Lower lobe of right lung (tissue), 2 donors: Measurements from ENCODE around the gene REPS2. TPM values are rescaled to one million over a fixed set of nuclear protein-coding genes. Genes with fewer than 3 reads are reported as not detected.

ENCODE experiments used
- ATAC-seq, 2 donors: fragments of 200-7000 bp; cut with Tn5 transposase; one replicate each; pipeline ENCODE4 v1.9.1; 2020 to 2022; ENCODE audit warnings: mild to moderate bottlenecking in 2 of 2, moderate library complexity in 2 of 2
- DNase-seq: peaks from one replicate; pipeline ENCODE4 v3.0.0-alpha.2; 2020
- H3K27ac ChIP-seq: fragments of 200-600 bp; one replicate; pipeline ENCODE4 v1.8.0; 2022
- H3K27me3 ChIP-seq: fragments of 200-600 bp; one replicate; pipeline ENCODE4 v1.8.0; 2022; ENCODE audit warnings: low read depth
- H3K36me3 ChIP-seq: fragments of 200-600 bp; one replicate; pipeline ENCODE4 v1.8.0; 2022; ENCODE audit warnings: mild to moderate bottlenecking
- H3K4me1 ChIP-seq: fragments of 200-600 bp; one replicate; pipeline ENCODE4 v1.8.0; 2022
- H3K4me3 ChIP-seq: fragments of 200-600 bp; one replicate; pipeline ENCODE4 v1.8.0; 2022; ENCODE audit warnings: mild to moderate bottlenecking
- H3K9me3 ChIP-seq: fragments of 200-600 bp; one replicate; pipeline ENCODE4 v1.8.0; 2022
- CTCF ChIP-seq: fragments of 200-600 bp; IDR thresholded peaks from one replicate; pipeline ENCODE4 v1.8.0; 2022; ENCODE audit warnings: antibody characterized with exemption, mild to moderate bottlenecking
- intact Hi-C: fragments of 100-400 bp; cut with DNase I; formaldehyde crosslinking; loops from one replicate; pipeline ENCODE4 v1.11.0; 2022
- total RNA-seq: library from RNA; stranded (reverse); fragmentation: NEBNext Ultra II Directional; extraction: Animal tissue kit (Norgen Biotek cat#: 25700); gene quantifications from one replicate; pipeline ENCODE4 v1.2.1, GENCODE V29; 2021
- donor health status: DM: no; HTN: yes; CAD: no; lungs with severe emphysema.

The REPS2 gene
- total RNA-seq, 1 donor from 2014 or later = 18.5 TPM

- no peaks in the 10 kb centered on the region for H3K4me1 ChIP-seq
- intact Hi-C loops = no loop called here
- no peaks in the 10 kb centered on the region for H3K27me3 ChIP-seq
- no peaks in the 10 kb centered on the region for H3K9me3 ChIP-seq
- no peaks in the 10 kb centered on the region for H3K36me3 ChIP-seq
- ATAC-seq (no peak), DNase-seq (no peak)
- H3K4me3 ChIP-seq = no peak overlapping the region
- no peak for TF ChIP-seq CTCF
- no peak overlapping the region for H3K27ac ChIP-seq
Observed at GRCh38 chrX:17030092-17030491, 83.6 kb downstream of the REPS2 start.

GRCh38 chrX:17030580-17031270 lies 84.3 kb downstream of the REPS2 start:
- Histone ChIP-seq H3K36me3 (no peaks in the 10 kb centered on the region), H3K27me3 (no peaks in the 10 kb centered on the region), H3K4me1 (no peaks in the 10 kb centered on the region), H3K9me3 (no peaks in the 10 kb centered on the region), H3K27ac (no peak overlapping the region), H3K4me3 (no peak overlapping the region)
- no peak for TF ChIP-seq CTCF
- intact Hi-C loops = no loop called here
- DNase-seq (no peak), ATAC-seq (no peak)

GRCh38 chrX:17031827-17032226 lies 85.4 kb downstream of the REPS2 start:
- H3K27ac ChIP-seq = peak overlapping the region; percentile 53
- no peak for TF ChIP-seq CTCF
- intact Hi-C loops = no loop called here

GRCh38 chrX:17032351-17032750 lies 85.9 kb downstream of the REPS2 start:
- TF ChIP-seq CTCF = no peak
- no peak for DNase-seq
- no peaks in the 10 kb centered on the region for H3K9me3 ChIP-seq
- no peaks in the 10 kb centered on the region for H3K4me1 ChIP-seq
- no peak overlapping the region for H3K4me3 ChIP-seq
- ATAC-seq = peak; percentile 77 to 86
- no peaks in the 10 kb centered on the region for H3K27me3 ChIP-seq
- H3K27ac ChIP-seq = peak overlapping the region; percentile 53
- H3K36me3 ChIP-seq = no peaks in the 10 kb centered on the region
- intact Hi-C loops = no loop called here

More at GRCh38 chrX:17031827-17032226, 85.4 kb downstream of the REPS2 start:
- ATAC-seq = peak in 1 of 2 donors; percentile 5
- H3K9me3 ChIP-seq = no peaks in the 10 kb centered on the region
- no peak overlapping the region for H3K4me3 ChIP-seq
- DNase-seq = no peak
- H3K27me3 ChIP-seq = no peaks in the 10 kb centered on the region
- no peaks in the 10 kb centered on the region for H3K4me1 ChIP-seq
- no peaks in the 10 kb centered on the region for H3K36me3 ChIP-seq

GRCh38 chrX:17033225-17033624 lies 86.8 kb downstream of the REPS2 start:
- H3K36me3 ChIP-seq = no peaks in the 10 kb centered on the region
- no peak for DNase-seq
- intact Hi-C loops = no loop called here
- no peak for TF ChIP-seq CTCF
- H3K27ac ChIP-seq = no peak overlapping the region
- no peak for ATAC-seq
- H3K9me3 ChIP-seq = no peaks in the 10 kb centered on the region
- H3K4me1 ChIP-seq = no peaks in the 10 kb centered on the region
- no peaks in the 10 kb centered on the region for H3K27me3 ChIP-seq
- H3K4me3 ChIP-seq = no peak overlapping the region
